ENCODE measurements around the gene ATP2C2.

- TF ChIP-seq CTCF (IDR thresholded peaks at IDR 0.05) = no peak
- no peak for TF ChIP-seq POLR2A (IDR thresholded peaks at IDR 0.05)
Measured at GRCh38 chr16:84334482-84334881, 33.9 kb upstream of the ATP2C2 start.
